Mammary epithelial cell (primary cell): Measurements from ENCODE around the gene ARRDC5.

Experiments
- EZH2 ChIP-seq: IDR thresholded peaks from 2 replicates; pipeline ENCODE4 v1.6.1; 2012; ENCODE audit warnings: low read length, inconsistent platforms, borderline replicate concordance
- TF ChIP-seq, protein P1 (sequence below), 2 donors: IDR thresholded peaks in 1 of 2; conservative IDR thresholded peaks in 1 of 2; 2 replicates each; pipeline ENCODE4 v1.5.1; 2011 to 2012; ENCODE audit warnings: inconsistent platforms in 2 of 2, low read length in 2 of 2, mild to moderate bottlenecking in 2 of 2, control low read depth in 1 of 2, low read depth in 1 of 2; ENCODE audit not compliant: insufficient read depth in 1 of 2; ENCODE audit errors: extremely low read depth in 1 of 2

DNA sequence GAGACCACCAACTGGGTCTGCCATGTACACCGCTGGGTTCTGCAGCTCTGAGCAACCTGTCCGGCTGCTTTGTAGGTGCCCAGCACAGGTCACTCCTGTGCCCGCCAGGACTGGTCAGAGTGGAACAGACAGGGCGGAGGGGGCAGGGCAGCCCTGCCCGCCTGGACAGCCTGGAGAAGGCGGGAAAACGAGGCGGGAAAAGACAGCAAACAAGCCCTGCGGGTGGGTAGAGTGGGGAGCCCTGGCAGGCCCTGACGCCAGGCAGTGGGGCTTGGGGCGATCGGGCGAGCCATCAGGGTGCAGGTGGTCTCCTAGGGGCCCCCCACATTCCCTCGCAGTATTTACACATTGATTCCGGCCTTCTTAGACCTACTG, 6.1 kb upstream of the ARRDC5 start:
- TF ChIP-seq, protein P1, sequence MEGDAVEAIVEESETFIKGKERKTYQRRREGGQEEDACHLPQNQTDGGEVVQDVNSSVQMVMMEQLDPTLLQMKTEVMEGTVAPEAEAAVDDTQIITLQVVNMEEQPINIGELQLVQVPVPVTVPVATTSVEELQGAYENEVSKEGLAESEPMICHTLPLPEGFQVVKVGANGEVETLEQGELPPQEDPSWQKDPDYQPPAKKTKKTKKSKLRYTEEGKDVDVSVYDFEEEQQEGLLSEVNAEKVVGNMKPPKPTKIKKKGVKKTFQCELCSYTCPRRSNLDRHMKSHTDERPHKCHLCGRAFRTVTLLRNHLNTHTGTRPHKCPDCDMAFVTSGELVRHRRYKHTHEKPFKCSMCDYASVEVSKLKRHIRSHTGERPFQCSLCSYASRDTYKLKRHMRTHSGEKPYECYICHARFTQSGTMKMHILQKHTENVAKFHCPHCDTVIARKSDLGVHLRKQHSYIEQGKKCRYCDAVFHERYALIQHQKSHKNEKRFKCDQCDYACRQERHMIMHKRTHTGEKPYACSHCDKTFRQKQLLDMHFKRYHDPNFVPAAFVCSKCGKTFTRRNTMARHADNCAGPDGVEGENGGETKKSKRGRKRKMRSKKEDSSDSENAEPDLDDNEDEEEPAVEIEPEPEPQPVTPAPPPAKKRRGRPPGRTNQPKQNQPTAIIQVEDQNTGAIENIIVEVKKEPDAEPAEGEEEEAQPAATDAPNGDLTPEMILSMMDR (conservative IDR thresholded peaks at IDR 0.05 in 1 of 2, IDR thresholded peaks at IDR 0.05 in 1 of 2; ENCODE audit: extremely low read depth in 1 of 2, insufficient read depth in 1 of 2, low read depth in 1 of 2, low read length in 2 of 2): no peak
- TF ChIP-seq EZH2: no peak
